ENCODE data around the gene PRKCB. TPM values are rescaled to one million over a fixed set of nuclear protein-coding genes. Genes with fewer than 3 reads are reported as not detected.

The PRKCB gene
- total RNA-seq, 1 experiment from 2014 or later = not detected

DNA sequence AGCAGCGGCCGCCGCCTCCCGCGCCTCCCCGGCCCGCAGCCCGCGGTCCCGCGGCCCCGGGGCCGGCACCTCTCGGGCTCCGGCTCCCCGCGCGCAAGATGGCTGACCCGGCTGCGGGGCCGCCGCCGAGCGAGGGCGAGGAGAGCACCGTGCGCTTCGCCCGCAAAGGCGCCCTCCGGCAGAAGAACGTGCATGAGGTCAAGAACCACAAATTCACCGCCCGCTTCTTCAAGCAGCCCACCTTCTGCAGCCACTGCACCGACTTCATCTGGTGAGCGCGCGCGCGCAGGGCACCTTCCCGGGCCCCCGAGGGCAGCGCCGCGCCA lies 258 bp downstream of the PRKCB start:
- no peak for DNase-seq (ENCODE audit: unreplicated experiment)
- Mint-ChIP-seq H3K36me3 (ENCODE audit: insufficient read depth, unreplicated experiment) (no peaks in the 10 kb centered on the region), H3K4me1 (ENCODE audit: insufficient read depth, unreplicated experiment) (no peaks in the 10 kb centered on the region), H3K27ac (ENCODE audit: low read depth, unreplicated experiment) (no peak overlapping the region), H3K27me3 (ENCODE audit: insufficient read depth, unreplicated experiment) (peaks cover 47% of the 10 kb centered on the region), H3K9me3 (ENCODE audit: unreplicated experiment) (peaks cover 4% of the 10 kb centered on the region), H3K4me3 (ENCODE audit: unreplicated experiment) (no peak overlapping the region)
- TF ChIP-seq, protein P1, sequence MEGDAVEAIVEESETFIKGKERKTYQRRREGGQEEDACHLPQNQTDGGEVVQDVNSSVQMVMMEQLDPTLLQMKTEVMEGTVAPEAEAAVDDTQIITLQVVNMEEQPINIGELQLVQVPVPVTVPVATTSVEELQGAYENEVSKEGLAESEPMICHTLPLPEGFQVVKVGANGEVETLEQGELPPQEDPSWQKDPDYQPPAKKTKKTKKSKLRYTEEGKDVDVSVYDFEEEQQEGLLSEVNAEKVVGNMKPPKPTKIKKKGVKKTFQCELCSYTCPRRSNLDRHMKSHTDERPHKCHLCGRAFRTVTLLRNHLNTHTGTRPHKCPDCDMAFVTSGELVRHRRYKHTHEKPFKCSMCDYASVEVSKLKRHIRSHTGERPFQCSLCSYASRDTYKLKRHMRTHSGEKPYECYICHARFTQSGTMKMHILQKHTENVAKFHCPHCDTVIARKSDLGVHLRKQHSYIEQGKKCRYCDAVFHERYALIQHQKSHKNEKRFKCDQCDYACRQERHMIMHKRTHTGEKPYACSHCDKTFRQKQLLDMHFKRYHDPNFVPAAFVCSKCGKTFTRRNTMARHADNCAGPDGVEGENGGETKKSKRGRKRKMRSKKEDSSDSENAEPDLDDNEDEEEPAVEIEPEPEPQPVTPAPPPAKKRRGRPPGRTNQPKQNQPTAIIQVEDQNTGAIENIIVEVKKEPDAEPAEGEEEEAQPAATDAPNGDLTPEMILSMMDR (IDR thresholded peaks at IDR 0.05; ENCODE audit: unreplicated experiment) = no peak
- ChIA-PET POLR2A (no interaction called here), CTCF (no interaction called here)
- BruUV-seq (replicated peaks) = no TSS peak
- intact Hi-C loops (cut with micrococcal nuclease) = no loop called here

DNA sequence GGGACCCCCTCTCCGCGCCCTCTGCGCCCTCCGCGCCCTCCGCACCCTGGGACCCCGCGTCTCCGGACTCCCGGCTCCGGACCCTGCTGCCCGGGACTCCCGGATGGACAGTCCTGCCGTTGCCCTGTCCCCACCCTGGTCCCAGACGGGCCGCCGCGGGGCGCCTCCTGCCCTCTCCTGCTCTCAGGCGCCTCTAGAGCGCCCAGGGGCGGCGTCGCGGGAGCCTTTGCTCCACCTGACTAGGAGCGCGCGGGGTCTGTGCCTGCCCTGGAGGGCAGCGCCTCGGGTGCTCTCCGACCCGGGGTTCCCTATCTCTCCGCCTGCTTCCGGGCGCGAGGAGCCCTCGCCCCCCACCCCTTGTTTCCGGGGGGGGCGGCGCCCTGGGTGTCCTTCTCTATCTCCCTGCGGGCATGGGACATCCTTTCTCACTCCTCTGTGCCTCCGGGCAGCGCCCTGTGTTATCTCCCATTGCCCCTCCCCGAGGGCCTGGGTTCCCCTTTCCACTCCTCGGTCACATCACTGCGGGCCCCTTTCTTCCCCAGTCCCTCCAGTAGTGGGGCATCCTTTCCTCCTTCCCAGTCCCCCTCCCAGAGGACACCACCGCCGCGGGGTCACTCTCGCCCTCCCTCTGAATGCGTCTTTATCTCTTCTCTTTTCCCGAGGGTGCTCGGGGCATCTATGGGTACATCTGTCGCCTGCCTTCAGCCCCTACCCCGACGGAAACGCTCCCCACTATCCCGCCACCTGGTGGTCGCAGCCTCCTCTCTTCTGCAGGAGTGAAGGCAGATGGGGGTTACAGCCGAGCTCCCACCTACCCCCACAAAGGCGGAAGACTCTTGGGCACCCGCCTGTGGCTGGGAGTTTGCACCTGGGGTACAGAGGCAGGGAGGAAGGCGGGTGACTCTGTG lies 875 bp downstream of the PRKCB start:
- no peak for DNase-seq (ENCODE audit: unreplicated experiment)
- Mint-ChIP-seq H3K27ac (ENCODE audit: low read depth, unreplicated experiment) (no peak overlapping the region), H3K9me3 (ENCODE audit: unreplicated experiment) (no peaks in the 10 kb centered on the region), H3K4me1 (ENCODE audit: insufficient read depth, unreplicated experiment) (no peaks in the 10 kb centered on the region), H3K4me3 (ENCODE audit: unreplicated experiment) (no peak overlapping the region), H3K36me3 (ENCODE audit: insufficient read depth, unreplicated experiment) (no peaks in the 10 kb centered on the region), H3K27me3 (ENCODE audit: insufficient read depth, unreplicated experiment) (peaks cover 47% of the 10 kb centered on the region)
- POLR2A ChIA-PET = no interaction called here
- intact Hi-C loops (cut with micrococcal nuclease) = no loop called here
- no TSS peak for BruUV-seq (replicated peaks)
- TF ChIP-seq, protein P1 (IDR thresholded peaks at IDR 0.05; ENCODE audit: unreplicated experiment) = no peak
- CTCF ChIA-PET = interaction anchor here (0.6 kb wide), 1 partner anchor 109 kb away, joined by 3 read pairs; no protein-coding TSS in a partner anchor

DNA sequence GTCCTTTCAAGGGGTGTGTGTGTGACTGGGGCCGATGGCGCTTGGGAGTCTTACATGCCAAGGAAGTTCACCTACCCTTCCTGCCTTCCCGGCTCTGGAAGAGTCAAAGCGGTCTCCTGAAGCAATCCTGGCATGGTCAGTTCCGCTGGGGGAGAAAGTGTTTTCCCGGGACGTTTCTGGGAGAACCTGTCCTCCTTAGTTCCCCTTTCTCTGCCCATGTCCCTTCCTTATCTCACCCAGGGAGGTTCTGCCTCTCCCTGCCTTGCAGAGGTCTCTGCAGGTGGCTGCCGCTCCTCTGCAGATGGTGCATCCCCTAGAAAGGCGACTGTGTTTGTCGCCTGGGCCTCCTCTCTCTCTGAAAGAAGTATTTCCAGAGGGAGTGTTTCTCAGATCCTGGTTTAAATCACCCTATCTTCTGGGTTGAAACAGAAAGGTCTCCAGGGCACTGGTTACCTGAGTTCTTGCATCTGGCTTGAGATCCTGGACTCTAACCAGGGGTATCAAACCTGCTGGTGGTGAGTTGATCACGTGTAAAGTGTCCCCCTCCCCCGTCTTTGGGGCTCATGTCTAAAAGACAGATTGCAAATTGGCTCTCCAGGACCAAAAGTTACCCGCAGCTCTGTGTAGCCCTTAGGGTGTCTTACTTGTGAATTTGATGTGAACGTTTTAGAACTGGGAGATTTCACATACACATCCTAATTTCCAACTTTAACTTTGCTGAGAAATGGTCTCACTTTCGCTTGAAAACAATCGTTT lies 1.9 kb downstream of the PRKCB start:
- H3K4me1 Mint-ChIP-seq (ENCODE audit: insufficient read depth, unreplicated experiment) = no peaks in the 10 kb centered on the region
- POLR2A ChIA-PET = no interaction called here
- H3K27ac Mint-ChIP-seq (ENCODE audit: low read depth, unreplicated experiment) = no peak overlapping the region
- CTCF ChIA-PET = interaction anchor here (0.6 kb wide), 2 partner anchors 110 to 360 kb away, joined by 3 read pairs; no protein-coding TSS in a partner anchor
- no TSS peak for BruUV-seq (replicated peaks)
- peaks cover 47% of the 10 kb centered on the region for H3K27me3 Mint-ChIP-seq (ENCODE audit: insufficient read depth, unreplicated experiment)
- H3K36me3 Mint-ChIP-seq (ENCODE audit: insufficient read depth, unreplicated experiment) = no peaks in the 10 kb centered on the region
- H3K9me3 Mint-ChIP-seq (ENCODE audit: unreplicated experiment) = no peaks in the 10 kb centered on the region
- H3K4me3 Mint-ChIP-seq (ENCODE audit: unreplicated experiment) = no peak overlapping the region
- no peak for DNase-seq (ENCODE audit: unreplicated experiment)
- intact Hi-C loops (cut with micrococcal nuclease) = no loop called here
- TF ChIP-seq, protein P1 (IDR thresholded peaks at IDR 0.05; ENCODE audit: unreplicated experiment) = no peak

DNA sequence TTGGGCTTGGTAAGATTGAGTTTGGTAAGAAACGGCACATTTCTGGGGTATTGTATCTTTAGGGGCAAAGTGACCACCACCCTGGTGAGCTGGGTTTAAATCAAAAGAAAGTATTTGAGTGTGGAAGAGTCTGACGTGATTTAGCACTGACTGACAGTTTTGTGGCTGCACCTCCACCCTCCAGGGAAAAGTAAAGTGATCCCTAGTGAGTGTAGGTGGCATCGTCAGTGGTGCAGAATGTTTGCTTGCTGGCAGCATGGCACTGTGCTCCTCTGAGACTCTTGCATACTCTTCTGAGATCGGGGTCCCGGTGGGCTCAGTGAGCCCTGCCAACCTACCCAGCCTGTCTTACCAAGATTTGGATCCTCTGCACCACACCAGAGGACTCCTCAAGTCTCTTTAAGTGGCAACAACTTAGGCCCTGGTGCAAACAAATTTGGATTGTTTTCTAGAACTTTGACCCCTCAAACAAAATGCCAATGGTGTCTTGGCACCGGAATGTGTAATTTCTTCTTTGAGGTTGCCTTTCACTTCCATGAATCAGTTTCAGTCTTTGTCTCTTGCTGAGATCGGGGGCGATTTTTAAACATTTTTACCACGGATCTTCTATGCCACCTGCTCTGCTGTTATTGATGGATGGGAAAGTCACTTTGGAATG lies 2.8 kb downstream of the PRKCB start:
- Mint-ChIP-seq H3K4me1 (ENCODE audit: insufficient read depth, unreplicated experiment) (no peaks in the 10 kb centered on the region), H3K27me3 (ENCODE audit: insufficient read depth, unreplicated experiment) (peaks cover 47% of the 10 kb centered on the region), H3K4me3 (ENCODE audit: unreplicated experiment) (no peak overlapping the region), H3K9me3 (ENCODE audit: unreplicated experiment) (no peaks in the 10 kb centered on the region), H3K27ac (ENCODE audit: low read depth, unreplicated experiment) (no peak overlapping the region), H3K36me3 (ENCODE audit: insufficient read depth, unreplicated experiment) (no peaks in the 10 kb centered on the region)
- POLR2A ChIA-PET = no interaction called here
- TF ChIP-seq, protein P1 (IDR thresholded peaks at IDR 0.05; ENCODE audit: unreplicated experiment) = no peak
- intact Hi-C loops (cut with micrococcal nuclease) = no loop called here
- no peak for DNase-seq (ENCODE audit: unreplicated experiment)
- CTCF ChIA-PET = interaction anchor here (0.6 to 1.2 kb wide), 2 partner anchors 172 to 361 kb away, joined by 3 read pairs; no protein-coding TSS in a partner anchor
- BruUV-seq (replicated peaks) = no TSS peak
